Limb (tissue), 2 donors: Measurements from ENCODE around the gene C12orf43.
A peak's percentile ranks its signal among the peaks of the same experiment; 100 is the strongest.

Experiments used
- DNase-seq, 2 donors: peaks; one replicate each; pipeline ENCODE4 v3.0.0-alpha.2; 2016; ENCODE audit errors: extremely low spot score in 2 of 2

Gene C12orf43

GRCh38 chr12:121030576-121031212, 14.4 kb upstream of the C12orf43 start:
- no peak for DNase-seq

DNA sequence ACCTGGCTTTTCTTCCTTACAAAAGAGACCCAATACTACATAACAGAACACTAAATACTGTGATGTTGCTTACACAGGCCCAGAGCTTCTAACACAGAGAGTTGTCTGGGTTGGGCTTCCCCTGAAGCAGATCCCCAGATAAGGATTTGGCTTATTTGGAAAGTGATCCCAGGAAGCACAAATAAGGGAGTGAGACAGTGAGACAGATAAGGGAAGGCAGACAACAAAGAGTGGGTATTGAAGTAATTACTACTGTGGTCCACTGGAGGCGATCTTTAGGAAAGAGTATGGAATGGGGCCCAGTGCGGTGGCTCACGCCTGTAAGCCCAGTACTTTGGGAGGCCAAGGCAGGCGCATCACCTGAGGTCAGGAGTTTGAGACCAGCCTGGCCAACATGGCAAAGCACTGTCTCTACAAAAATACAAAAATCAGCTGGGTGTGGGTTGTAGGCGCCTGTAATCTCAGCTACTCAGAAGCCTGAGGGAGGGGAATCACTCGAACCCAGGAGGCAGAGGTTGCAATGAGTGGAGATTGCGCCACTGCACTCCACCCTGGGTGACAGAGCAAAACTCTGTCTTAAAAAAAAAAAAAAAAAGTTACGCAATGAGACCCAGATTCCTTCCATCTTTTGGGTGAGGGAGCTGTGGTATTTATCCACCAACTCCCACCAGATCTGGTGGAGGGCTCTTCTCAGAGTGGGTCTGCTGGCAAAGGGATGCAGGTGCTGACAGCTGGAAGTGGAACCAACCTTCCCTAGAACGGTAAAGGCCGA, 10.2 kb upstream of the C12orf43 start:
- DNase-seq: no peak

DNA sequence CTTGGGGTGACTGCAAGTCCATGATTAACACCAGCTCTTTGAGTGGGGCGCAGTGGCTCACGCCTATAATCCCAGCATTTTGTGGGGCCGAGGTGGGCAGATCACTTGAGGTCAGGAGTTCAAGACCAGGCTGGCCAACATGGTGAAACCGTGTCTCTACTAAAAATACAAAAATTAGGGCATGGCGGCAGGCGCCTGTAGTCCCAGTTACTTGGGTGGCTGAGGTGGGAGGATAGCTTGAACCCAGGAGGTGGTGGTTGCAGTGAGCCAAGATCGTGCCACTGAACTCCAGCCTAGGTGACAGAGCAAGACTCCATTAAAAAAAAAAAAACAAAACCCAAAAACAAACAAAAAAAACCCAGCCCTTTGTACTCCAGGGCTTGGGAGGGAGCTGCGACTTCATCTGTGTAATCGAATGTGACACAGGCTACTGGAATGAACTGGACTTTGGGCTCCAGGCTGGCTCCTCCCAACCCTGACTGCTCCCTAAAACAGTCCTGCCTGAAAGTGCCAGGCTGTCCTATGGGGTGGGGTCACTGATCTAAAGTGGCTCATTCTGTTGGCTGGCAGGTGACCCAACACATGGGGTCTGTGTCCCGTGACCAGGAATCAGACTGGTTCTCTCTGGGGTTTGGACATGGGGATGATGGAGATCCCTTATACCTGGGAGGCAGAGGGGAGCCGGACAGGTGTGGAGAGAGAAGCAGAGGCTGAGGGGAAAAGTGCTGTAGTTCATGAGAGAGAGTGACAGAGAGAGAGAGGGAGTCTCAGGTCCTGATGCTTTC, 9.3 kb upstream of the C12orf43 start:
- no peak for DNase-seq

- DNase-seq: no peak
These were observed 7.5 kb upstream of the C12orf43 start for GRCh38 chr12:121023799-121024198.

GRCh38 chr12:121022713-121023112, 6.4 kb upstream of the C12orf43 start:
- DNase-seq: no peak

GRCh38 chr12:121021754-121022153, 5.5 kb upstream of the C12orf43 start:
- no peak for DNase-seq

DNA sequence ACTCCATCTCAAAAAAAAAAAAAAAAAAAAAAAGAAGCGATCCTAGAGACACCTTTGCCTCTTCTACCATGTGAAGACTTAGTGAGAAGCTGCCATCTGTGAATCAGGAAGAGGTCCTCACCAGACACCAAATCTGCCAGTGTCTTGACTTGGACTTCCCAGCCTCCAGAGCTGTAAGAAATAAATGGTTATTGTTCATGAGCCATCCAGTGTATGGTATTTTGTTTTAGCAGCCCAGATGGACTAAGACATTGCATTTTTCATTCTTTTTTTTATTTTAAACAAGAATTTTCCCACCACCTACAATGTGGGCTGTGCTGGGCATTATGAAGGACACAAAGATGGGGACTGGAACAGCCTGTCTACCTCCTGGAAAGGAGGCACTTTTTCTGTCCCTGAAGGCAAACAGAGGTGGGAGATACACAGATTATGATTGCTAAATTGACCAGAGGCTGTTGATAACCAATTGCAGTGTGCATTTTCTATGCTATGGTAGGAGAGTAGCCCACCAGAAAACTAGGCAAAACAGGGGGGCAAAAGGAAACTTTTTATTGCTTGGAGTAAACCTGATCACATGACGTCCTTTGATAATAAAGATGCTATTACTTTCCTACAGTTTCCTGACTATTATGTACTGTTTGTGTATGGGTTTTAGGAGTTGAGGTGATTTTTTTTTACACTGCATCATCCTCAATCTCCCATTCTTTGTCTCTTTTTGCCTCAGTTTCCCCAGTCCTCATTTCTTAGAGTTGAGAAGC, 2.8 kb upstream of the C12orf43 start:
- DNase-seq: no peak

DNA sequence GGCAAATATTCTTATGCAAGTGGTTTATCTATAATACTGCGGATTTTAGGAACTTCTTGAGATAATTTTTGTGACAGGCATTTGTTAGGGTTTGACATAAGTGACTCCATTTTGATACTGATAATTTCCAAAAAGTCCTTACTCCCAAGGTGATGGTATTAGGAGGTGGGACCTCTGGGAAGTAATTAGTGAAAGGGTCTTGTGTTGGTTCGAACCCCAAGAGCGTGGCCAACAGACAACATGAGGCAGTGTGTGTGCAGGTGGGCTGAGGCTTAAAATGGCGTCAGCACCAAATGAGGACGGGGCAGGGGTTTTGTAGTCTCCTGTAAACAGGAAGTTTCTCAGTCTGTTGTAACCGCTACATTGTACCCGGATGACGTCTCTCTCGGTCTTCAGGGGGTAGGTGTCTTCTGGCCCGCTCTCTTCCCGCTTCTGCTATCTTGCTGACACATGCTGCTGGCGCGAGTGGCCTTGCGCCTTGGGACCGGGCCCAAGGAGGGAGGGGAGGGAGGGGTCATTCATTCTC, 1.7 kb upstream of the C12orf43 start:
- DNase-seq: no peak

GRCh38 chr12:121013715-121014114, 2.6 kb downstream of the C12orf43 start:
- DNase-seq: no peak

- DNase-seq: no peak
These were observed 4.5 kb downstream of the C12orf43 start for GRCh38 chr12:121011820-121012219.

DNA sequence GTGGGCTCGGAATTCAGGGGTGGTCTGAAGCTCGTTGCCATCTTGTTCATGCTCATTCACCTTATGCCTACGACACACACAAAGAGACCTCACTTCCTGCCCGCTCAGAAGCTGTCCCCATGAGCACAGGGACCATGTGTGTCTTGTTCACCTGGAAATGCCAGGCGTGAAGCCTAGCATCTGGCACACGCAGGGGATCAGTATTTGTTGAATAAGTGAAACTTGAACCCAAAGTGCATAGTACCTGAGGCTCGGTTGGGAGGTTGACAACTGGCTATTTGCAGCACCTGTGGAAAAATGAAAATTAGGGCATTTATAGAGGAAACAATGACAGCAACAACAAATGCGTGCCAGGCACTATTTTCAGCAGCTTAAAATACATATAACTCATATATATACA, 5.4 kb downstream of the C12orf43 start:
- no peak for DNase-seq

DNA sequence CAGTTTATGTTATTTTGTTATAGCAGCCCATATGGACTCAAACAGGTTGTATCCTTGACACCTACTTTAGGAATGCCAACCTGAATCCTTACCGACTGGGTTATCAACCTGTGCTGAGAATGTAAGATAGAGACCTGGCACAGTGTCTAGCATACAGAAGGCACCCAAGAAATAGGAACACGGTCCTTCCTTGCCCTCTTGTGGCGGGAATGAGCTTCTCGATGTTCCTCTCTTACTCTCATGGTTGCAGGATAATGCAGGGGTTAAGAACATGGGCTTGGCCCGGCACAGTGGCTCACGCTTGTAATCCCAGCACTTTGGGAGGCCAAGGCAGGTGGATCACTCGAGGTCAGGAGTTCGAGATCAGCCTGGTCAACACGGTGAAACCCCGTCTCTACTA, 6.5 kb downstream of the C12orf43 start:
- DNase-seq: peak in 1 of 2 donors; percentile 39

GRCh38 chr12:121008347-121009098, 7.8 kb downstream of the C12orf43 start:
- no peak for DNase-seq

DNA sequence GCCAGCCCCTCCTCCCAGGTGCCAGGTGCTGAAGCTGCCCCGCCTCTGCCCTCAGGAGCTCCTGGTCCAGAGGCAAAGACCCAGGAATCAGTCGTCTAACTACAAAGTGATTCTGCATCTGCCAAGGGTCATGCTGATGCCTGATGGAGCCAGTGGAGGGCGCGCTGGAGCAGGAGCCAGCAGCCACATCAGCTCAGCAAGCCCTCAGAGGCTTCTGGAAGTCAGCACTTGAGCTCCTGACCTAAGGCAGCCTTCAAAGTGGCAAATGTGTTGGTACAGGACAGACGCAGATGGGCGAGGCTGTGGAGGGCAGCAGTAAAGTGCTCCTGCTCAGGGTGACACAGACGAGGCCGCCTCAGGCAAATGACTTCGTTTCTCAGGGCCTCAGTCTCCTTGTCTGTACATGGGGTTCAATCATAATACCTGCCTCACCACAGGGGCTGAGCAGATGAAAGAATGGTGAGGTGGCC, 10.9 kb downstream of the C12orf43 start:
- no peak for DNase-seq

GRCh38 chr12:121004253-121004815, 12.0 kb downstream of the C12orf43 start:
- DNase-seq: no peak

DNA sequence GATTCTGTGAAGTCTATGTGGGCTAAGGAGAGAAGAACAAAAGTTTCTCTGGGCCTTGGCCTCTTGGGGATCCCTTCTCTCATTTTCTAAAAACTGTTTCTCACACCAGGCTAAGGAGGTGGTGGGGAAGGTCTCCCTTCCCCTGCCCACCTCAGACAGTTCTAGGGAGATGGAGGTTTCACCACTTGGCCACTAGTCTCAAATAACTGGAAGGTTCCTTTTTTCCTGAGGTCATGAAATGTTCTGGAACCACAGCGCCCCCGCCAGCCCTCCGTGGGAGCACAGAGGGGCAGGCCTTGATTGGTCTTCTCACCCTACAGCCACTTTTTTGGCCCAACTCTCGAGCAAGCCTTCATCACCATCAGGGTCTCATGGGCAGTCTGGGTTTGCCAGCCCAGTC, 12.6 kb downstream of the C12orf43 start:
- DNase-seq: no peak

GRCh38 chr12:121001841-121002483, 14.3 kb downstream of the C12orf43 start:
- no peak for DNase-seq

GRCh38 chr12:121001060-121001459, 15.2 kb downstream of the C12orf43 start:
- DNase-seq: no peak

- DNase-seq: no peak
These were observed 15.8 kb downstream of the C12orf43 start for GRCh38 chr12:121000530-121000929.
